ENCODE measurements around the gene ZFYVE28.

Gene ZFYVE28

DNA sequence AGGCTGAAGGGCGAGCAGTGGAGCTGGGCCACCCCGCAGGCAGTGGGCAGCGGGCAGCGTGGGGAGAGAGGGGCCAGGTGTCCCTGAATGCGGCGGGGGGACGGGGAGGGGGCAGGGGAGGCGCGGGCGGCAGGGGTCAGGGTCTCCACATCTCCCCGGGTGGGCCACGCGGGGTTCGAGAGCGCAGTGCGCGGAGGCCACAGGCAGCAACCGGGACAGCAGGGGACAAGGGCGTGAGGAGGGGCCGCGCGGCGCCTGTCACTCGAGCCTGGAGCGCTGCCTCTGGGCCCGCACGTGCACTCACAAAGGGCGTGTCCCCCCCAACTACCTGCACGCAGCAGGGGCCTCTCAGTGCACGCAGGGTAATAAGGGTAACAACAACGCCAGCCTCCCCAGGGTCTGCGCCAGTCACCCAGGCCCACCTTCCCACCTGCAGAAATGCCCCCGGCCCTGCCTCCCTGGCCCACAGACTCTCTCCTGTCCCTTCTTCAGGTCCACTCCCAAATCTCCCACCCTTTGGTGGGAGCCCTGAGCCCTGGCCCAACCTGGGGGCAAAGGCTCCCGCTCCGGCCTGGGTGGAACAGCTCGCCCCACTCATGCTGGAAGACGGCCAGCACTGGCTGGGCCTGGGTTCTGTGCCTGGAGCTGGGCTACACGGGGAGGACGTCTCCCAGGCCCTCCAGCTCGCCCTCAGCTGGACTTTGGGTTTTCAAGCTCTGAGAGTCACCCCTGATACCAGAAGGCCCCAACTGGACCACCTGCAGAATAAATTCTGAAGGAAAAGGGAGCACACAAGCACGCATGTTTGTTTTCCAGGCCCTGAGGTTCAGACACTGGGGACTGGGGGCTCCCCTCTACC, 53.2 kb downstream of the ZFYVE28 start:
- DNase-seq = no peak

DNA sequence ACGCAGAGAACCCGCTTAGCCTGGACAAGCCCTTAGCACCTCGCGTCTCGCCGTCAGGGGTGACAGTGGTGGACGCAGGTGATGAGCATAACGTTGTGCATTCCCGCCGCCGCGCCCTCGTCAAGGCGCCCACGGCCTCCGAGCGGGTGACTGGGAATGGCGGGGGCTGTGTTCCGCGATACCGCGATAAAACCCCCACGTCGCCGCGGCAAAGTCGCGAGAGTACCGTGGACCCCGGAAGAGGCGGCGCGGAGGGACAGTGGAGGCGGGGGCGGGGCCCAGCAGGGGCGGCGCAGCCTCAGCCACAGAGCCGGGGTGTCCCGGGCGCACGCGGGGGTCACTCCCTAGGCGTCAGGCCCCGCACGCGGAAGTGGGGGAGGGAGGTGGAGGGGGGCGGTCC, 53.8 kb downstream of the ZFYVE28 start:
- DNase-seq = no peak

- no peak for DNase-seq
These were observed 54.3 kb downstream of the ZFYVE28 start for GRCh38 chr4:2363951-2364653.

- DNase-seq = no peak
These were observed 55.3 kb downstream of the ZFYVE28 start for GRCh38 chr4:2363056-2363721.

GRCh38 chr4:2362266-2363055, 56.0 kb downstream of the ZFYVE28 start:
- no peak for DNase-seq

DNA sequence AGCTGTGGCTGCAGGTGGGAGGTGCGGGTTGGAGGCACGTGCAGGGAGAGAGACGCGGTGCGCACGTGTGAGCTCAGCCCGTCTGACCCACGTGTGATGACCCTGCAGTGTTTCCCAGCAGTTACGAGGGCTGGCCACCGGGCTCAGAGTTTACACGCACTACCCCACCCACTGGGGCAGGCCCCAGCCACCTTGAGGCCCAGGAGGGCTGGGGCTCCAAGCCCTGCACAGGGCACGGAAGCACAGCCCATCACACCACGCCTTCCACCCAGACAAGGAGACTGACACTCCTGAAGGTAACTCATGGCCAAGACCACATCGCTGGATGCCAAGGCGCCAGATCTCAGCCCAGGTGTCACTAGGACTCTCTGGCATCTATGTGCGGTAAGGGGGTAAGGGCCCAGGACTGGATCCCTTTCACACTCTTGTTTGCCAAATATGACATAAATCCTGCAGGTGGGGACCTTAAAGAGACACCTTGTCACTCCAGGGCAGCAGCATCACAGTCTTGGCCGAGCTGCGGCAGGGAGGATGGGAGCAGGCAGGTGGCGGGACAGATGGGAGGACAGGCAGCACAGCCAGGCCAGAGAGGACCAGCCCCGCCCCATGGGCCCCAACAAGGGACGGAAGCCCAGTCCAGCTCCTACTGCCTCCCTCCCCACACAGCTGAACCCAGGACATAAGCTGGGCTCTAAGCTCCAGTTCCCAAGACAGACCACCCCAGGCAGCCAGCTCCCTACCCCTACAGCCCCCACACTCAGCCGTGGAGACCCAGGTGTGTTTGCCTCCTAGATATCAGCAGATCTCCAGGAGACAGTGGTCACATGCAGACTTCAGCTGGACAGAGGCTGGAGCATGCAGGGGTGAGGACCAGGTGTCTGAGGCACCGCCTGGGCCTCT, 56.8 kb downstream of the ZFYVE28 start:
- DNase-seq = no peak

DNA sequence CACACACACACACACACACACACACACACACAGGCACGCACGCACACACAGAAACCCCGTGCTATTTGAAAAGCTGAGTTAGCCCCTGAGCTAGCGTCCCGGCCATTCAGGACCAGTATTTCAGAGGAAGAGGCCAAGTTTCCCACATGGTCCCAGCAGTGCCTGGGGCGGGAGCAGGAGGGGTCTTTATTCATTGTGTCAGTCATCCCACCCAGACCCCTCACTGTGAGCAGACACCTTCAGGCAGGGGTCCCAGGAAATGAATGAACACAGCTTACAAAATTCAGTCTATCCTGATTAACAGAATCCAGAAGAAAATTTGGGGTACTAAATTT, 58.1 kb downstream of the ZFYVE28 start:
- DNase-seq = no peak

DNA sequence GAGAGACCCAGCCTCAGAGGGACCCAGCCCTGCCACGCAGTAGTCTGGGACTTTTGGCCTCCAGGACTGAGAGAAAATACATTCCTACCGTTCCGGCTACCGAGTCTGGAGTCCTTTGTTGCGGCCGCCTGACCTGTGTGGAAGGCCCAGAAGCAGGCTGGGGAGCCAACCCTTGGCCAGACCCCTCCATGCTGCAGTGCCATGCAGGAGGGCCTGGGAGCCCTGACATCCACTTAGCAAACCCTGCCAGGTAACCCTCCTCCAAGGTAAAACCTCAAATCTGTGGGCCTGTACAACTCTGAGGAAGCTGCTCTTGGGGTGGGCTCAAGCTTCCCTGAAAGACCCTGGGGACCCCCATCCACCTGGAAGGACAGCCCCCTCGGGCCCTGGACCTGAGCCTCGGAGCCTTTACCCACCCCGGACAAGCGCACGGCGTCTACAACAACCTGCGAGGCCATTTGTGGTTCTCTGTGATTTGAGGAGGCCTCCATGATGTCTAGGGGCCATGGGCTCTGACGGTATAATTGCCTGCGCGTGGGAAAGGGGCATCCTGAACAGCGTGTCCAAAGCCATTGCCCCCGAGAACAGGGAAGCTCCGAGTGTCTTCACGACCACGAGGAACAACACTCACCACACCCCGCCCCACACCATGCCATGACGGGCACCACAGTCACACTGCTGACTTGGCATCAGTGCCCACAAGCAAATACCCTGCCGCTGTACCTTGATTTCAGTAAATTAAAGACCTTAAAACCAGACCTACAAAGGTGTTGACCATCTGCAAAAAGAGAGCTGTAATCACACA, 58.7 kb downstream of the ZFYVE28 start:
- no peak for DNase-seq

- no peak for DNase-seq
These were observed 60.4 kb downstream of the ZFYVE28 start for GRCh38 chr4:2357821-2358745.

DNA sequence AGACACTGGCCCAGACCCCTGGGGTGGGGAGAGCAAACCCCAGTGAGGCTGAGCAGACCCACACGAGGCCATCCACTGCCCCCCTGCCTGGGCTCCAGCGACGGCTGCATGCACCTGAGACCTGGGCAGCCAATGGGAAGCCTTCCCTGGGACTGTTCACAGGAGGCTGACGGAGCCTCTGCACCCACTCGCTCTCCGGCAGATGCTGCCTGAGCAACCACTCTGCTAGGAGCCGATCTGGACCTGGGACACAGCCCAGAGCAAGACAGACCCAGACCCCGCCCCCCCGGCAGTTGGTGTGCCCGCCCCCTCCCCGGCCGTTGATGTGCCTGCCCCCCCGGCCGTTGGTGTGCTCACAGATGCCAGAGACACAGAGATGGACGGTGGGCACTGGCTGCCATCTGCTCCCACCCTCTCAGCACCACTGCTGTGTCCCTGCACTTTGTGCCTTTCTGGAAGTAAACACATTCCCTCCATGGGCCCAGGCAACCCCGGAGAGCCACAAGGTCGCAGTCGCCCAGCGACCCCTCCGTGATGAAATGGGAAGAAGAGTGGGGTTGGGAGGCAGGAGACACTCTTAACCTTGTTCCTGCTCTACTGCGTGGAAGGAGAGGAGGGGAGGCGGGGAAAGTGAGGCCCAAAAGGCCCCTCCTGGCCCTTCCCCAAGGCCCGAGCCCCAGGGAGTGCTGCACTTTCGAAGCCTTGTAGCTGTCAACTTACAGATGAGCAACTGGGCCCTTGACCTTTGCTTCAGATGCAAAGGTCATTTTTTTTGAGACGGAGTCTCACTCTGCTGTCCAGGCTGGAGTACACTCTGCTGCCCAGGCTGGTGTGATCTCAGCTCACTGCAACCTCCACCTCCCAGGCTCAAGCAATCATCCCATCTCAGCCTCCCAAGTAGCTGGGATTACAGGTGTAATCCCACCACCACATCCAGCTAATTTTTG, 62.0 kb downstream of the ZFYVE28 start:
- DNase-seq = no peak

DNA sequence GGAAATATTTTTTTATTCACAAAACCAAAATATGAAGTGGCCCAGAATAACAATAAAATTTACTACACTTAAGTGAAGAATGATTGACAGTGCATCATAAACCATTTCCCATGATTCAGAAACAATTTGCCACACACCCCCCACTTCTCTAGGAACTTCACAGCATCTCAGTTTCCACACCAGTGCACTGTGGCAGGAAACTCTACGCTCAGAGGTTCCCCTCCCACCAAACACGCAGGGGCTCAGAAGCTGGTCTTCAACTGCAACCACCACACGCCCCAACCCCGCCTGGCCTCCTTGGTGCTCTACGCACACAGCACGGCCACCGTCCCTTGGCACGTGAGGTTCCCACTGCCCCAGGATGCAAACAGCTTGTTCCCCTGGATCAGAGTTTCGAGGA, 63.7 kb downstream of the ZFYVE28 start:
- no peak for DNase-seq

GRCh38 chr4:2354118-2354517, 64.3 kb downstream of the ZFYVE28 start:
- no peak for DNase-seq

GRCh38 chr4:2353222-2354107, 65.0 kb downstream of the ZFYVE28 start:
- DNase-seq = no peak

DNA sequence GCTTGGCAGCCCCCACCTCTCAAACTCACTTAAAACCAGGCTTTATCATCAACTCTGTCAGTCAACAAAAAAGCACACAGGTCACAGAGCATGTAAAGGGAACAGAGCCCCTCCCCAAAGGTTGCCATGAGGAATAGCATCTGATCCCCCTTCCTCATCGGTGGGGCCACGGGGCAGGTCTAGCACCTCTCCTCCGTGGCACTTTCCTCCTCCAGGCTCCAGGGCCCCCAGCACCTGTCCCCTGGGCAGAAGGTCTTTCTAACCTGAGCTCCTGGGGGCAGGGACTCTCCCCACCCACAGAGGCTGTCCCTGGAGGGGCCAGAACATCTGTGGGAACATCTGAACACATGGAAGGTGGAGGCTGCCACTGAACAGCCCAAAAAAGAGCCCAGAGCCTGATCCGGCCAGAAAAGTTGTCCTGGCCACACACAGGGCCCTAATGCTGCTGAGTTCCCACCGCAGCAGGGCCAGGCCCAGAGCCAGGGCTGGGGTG, 65.7 kb downstream of the ZFYVE28 start:
- DNase-seq = no peak

DNA sequence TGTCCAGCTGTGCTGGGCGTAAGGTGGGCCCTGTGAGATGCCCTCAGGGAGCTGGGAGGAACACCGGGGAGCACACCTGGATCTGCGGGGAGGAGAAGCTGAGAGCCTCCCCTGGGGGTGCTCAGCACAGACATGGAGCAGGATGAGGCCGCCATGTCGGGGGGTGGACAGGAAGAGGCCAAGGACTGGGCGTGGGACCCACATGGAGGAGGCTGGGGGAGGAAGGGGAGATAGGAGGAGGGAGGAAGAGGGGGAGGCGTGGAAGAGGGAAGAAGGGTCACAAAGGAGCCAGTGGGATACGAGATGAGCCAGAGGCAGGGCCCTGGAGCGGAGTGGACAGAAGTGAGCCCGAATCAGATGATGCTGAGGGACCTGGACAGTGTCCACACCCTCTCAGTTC, 66.3 kb downstream of the ZFYVE28 start:
- no peak for DNase-seq

- DNase-seq = no peak
These were observed 67.5 kb downstream of the ZFYVE28 start for GRCh38 chr4:2350982-2351381.

DNA sequence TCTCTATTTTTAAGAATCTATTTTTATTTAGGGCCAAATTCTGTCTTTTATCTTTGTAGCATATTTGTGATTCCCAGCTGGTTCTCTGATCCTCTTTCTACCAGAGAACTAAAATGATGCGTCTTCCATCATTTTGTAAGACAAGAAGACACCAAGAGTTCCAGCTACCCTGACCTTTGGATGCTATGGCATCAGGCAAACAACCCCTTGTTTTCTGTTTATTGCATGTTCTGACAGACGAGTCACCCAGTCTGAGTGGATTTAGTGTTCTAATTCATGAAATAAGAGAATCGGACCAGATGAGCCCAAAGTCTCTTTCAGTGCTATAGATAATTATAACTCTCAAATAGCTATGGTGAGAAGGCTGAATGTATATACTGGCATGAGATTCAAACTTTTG, 69.7 kb downstream of the ZFYVE28 start:
- DNase-seq = no peak

- no peak for DNase-seq
These were observed 71.3 kb downstream of the ZFYVE28 start for GRCh38 chr4:2347190-2347589.
